Choroid plexus epithelial cell (primary cell): ENCODE measurements around the gene COL25A1.
"Not testable (repeated sequence)": the region's sequence is repeated elsewhere in the genome, so short reads cannot be mapped to it uniquely, and the experiment has no call there.

Source experiments
- DNase-seq: peaks from one replicate; pipeline ENCODE4 v3.0.0-alpha.2; 2010; ENCODE audit warnings: low read depth
- H3K4me3 ChIP-seq: 2 replicates; pipeline ENCODE4 v1.5.1; 2011; ENCODE audit warnings: low read depth, mild to moderate bottlenecking, control low read depth, low read length, moderate library complexity
- CTCF ChIP-seq: conservative IDR thresholded peaks from 2 replicates; pipeline ENCODE4 v1.5.1; 2011; ENCODE audit warnings: low read depth, mild to moderate bottlenecking, control low read depth, inconsistent platforms, low read length, moderate library complexity

COL25A1 gene

GRCh38 chr4:109079201-109079600 is 223.3 kb downstream of the COL25A1 start:
- DNase-seq, result peak; percentile 41
- TF ChIP-seq CTCF, result no peak
- H3K4me3 ChIP-seq, result no peak overlapping the region

GRCh38 chr4:109078724-109079123 is 223.7 kb downstream of the COL25A1 start:
- H3K4me3 ChIP-seq, result no peak overlapping the region
- peak; percentile 93 for DNase-seq
- no peak for TF ChIP-seq CTCF

- DNase-seq, result peak; percentile 67
- H3K4me3 ChIP-seq, result no peak overlapping the region
- TF ChIP-seq CTCF, result no peak
These were observed 225.0 kb downstream of the COL25A1 start for GRCh38 chr4:109077505-109077904.

GRCh38 chr4:109076709-109077108 is 225.7 kb downstream of the COL25A1 start:
- H3K4me3 ChIP-seq, DNase-seq: not testable (repeated sequence)

- H3K4me3 ChIP-seq, result no peak overlapping the region
- no peak for TF ChIP-seq CTCF
- DNase-seq, result no peak
These were observed 226.8 kb downstream of the COL25A1 start for GRCh38 chr4:109075621-109076020.

GRCh38 chr4:109072595-109072994 is 229.9 kb downstream of the COL25A1 start:
- TF ChIP-seq CTCF, result no peak
- peak; percentile 96 for DNase-seq
- H3K4me3 ChIP-seq, result no peak overlapping the region

GRCh38 chr4:109070677-109071076 is 231.8 kb downstream of the COL25A1 start:
- not testable (repeated sequence) for H3K4me3 ChIP-seq, DNase-seq

GRCh38 chr4:109067508-109068235 is 234.8 kb downstream of the COL25A1 start:
- peak; percentile 81 for DNase-seq
- TF ChIP-seq CTCF, result no peak
- H3K4me3 ChIP-seq, result no peak overlapping the region
